HG03095 (cell line): ENCODE data around the gene MYH11.
"Not testable (repeated sequence)": the region's sequence is repeated elsewhere in the genome, so short reads cannot be mapped to it uniquely, and the experiment has no call there.

Experiments used
- ATAC-seq: cut with Tn5 transposase; IDR thresholded peaks from one replicate; pipeline ENCODE4 v1.9.1; 2021; ENCODE audit warnings: moderate library complexity; ENCODE audit not compliant: unreplicated experiment

Gene MYH11

GRCh38 chr16:15879255-15879811, 22.5 kb upstream of the MYH11 start:
- ATAC-seq, result no peak

- no peak for ATAC-seq
These were observed 19.7 kb upstream of the MYH11 start for GRCh38 chr16:15876503-15876902.

- ATAC-seq, result no peak
These were observed 18.0 kb upstream of the MYH11 start for GRCh38 chr16:15874745-15875314.

GRCh38 chr16:15873737-15874136, 16.9 kb upstream of the MYH11 start:
- ATAC-seq, result no peak

GRCh38 chr16:15873301-15873700, 16.5 kb upstream of the MYH11 start:
- no peak for ATAC-seq

- ATAC-seq, result no peak
These were observed 13.2 kb upstream of the MYH11 start for GRCh38 chr16:15870011-15870410.

- ATAC-seq, result no peak
These were observed 9.6 kb upstream of the MYH11 start for GRCh38 chr16:15866451-15866850.

GRCh38 chr16:15865742-15866141, 8.9 kb upstream of the MYH11 start:
- no peak for ATAC-seq

- ATAC-seq, result no peak
These were observed 8.1 kb upstream of the MYH11 start for GRCh38 chr16:15864939-15865338.

GRCh38 chr16:15861996-15862395, 5.2 kb upstream of the MYH11 start:
- no peak for ATAC-seq

- no peak for ATAC-seq
These were observed 2.3 kb upstream of the MYH11 start for GRCh38 chr16:15858921-15859668.

- ATAC-seq, result no peak
These were observed 1.1 kb upstream of the MYH11 start for GRCh38 chr16:15857724-15858560.

- no peak for ATAC-seq
These were observed 646 bp downstream of the MYH11 start for GRCh38 chr16:15856182-15856581.

- peak; percentile 67 for ATAC-seq
These were observed 1.2 kb downstream of the MYH11 start for GRCh38 chr16:15855704-15856003.

GRCh38 chr16:15854906-15855703, 1.7 kb downstream of the MYH11 start:
- no peak for ATAC-seq

GRCh38 chr16:15854061-15854460, 2.8 kb downstream of the MYH11 start:
- ATAC-seq, result no peak

GRCh38 chr16:15853021-15853420, 3.8 kb downstream of the MYH11 start:
- no peak for ATAC-seq

- ATAC-seq, result not testable (repeated sequence)
These were observed 6.3 kb downstream of the MYH11 start for GRCh38 chr16:15850555-15850954.

- no peak for ATAC-seq
These were observed 7.4 kb downstream of the MYH11 start for GRCh38 chr16:15849209-15849981.

- no peak for ATAC-seq
These were observed 9.1 kb downstream of the MYH11 start for GRCh38 chr16:15847611-15848175.
